GM23338 (cell line): Measurements from ENCODE around the gene UHRF1. TPM values are rescaled to one million over a fixed set of nuclear protein-coding genes. Genes with fewer than 3 reads are reported as not detected.

Experiments used
- ATAC-seq: fragments of 200-7000 bp; cut with Tn5 transposase; 3 replicates; pipeline ENCODE4 v1.9.1; 2020
- DNase-seq: peaks from one replicate; pipeline ENCODE4 v3.0.0-alpha.2; 2015; ENCODE audit warnings: low spot score
- H2AFZ ChIP-seq: fragments of 200-600 bp; sonication (generic); 2 replicates; pipeline ENCODE4 v1.8.0; 2016; ENCODE audit warnings: antibody characterized with exemption, mild to moderate bottlenecking, moderate library complexity
- H3F3A ChIP-seq: fragments of 200-600 bp; sonication (generic); replicated peaks from 2 replicates; pipeline ENCODE4 v1.8.0; 2017; ENCODE audit warnings: antibody characterized with exemption, mixed run types, low read depth
- H3K27ac ChIP-seq: fragments of 200-600 bp; sonication (generic); 2 replicates; pipeline ENCODE4 v1.6.1; 2016; ENCODE audit warnings: low read depth
- H3K27me3 ChIP-seq: fragments of 200-600 bp; sonication (generic); 2 replicates; pipeline ENCODE4 v1.8.0; 2016; ENCODE audit warnings: mild to moderate bottlenecking, mixed run types, moderate library complexity; ENCODE audit not compliant: insufficient read depth
- H3K36me3 ChIP-seq: fragments of 200-600 bp; sonication (generic); 2 replicates; pipeline ENCODE4 v1.8.0; 2016; ENCODE audit warnings: mild to moderate bottlenecking; ENCODE audit not compliant: insufficient read depth
- H3K4me1 ChIP-seq: fragments of 200-600 bp; sonication (generic); 2 replicates; pipeline ENCODE4 v1.8.0; 2016; ENCODE audit warnings: mild to moderate bottlenecking, moderate library complexity; ENCODE audit not compliant: insufficient read depth
- H3K4me2 ChIP-seq: fragments of 200-600 bp; sonication (generic); 2 replicates; pipeline ENCODE4 v1.7.1; 2017; ENCODE audit warnings: mixed run types
- H3K4me3 ChIP-seq: fragments of 200-600 bp; sonication (generic); 2 replicates; pipeline ENCODE4 v1.6.1; 2016; ENCODE audit warnings: mixed run types
- H3K79me2 ChIP-seq: fragments of 200-600 bp; sonication (generic); replicated peaks from 2 replicates; pipeline ENCODE4 v1.8.0; 2017; ENCODE audit warnings: mild to moderate bottlenecking; ENCODE audit not compliant: insufficient read depth
- H3K9me2 ChIP-seq: fragments of 200-600 bp; sonication (generic); 2 replicates; pipeline ENCODE4 v1.8.0; 2017; ENCODE audit not compliant: insufficient read depth
- H4K20me1 ChIP-seq: fragments of 200-600 bp; sonication (generic); replicated peaks from 2 replicates; pipeline ENCODE4 v1.8.0; 2017; ENCODE audit warnings: mild to moderate bottlenecking; ENCODE audit not compliant: insufficient read depth
- H3K27ac Mint-ChIP-seq: 2 replicates; pipeline ENCODE4 v1.8.0; 2020; ENCODE audit warnings: inconsistent platforms, mild to moderate bottlenecking, moderate library complexity, mixed read lengths
- H3K27me3 Mint-ChIP-seq: 3 replicates; pipeline ENCODE4 v1.8.0; 2022; ENCODE audit warnings: low read depth, mild to moderate bottlenecking, moderate library complexity, mixed read lengths, inconsistent platforms; ENCODE audit not compliant: insufficient read depth, poor library complexity
- H3K36me3 Mint-ChIP-seq: 3 replicates; pipeline ENCODE4 v1.8.0; 2021; ENCODE audit warnings: low read depth, mild to moderate bottlenecking, inconsistent platforms, moderate library complexity, mixed read lengths
- H3K4me1 Mint-ChIP-seq: 3 replicates; pipeline ENCODE4 v1.8.0; 2020; ENCODE audit warnings: mild to moderate bottlenecking, inconsistent platforms, mixed read lengths
- H3K4me3 Mint-ChIP-seq: 3 replicates; pipeline ENCODE4 v1.8.0; 2021; ENCODE audit warnings: moderate library complexity, mild to moderate bottlenecking, inconsistent platforms, mixed read lengths
- H3K9me3 Mint-ChIP-seq: 3 replicates; pipeline ENCODE4 v1.8.0; 2020; ENCODE audit warnings: moderate library complexity, mild to moderate bottlenecking, inconsistent platforms, mixed read lengths
- CREB1 ChIP-seq: fragments of 250-450 bp; sonication (Bioruptor Pico); IDR thresholded peaks from 2 replicates; pipeline ENCODE4 v1.5.0; 2020; ENCODE audit warnings: low read depth, mild to moderate bottlenecking, moderate library complexity
- CTCF ChIP-seq, 2 experiments: fragments of 200-600 bp in 1 of 2; sonication (generic) in 1 of 2; conservative IDR thresholded peaks; 2 replicates each; pipeline versions ENCODE4 v1.5.1 to v1.6.1; 2016 to 2017; ENCODE audit warnings: antibody characterized with exemption in 2 of 2, low read depth in 2 of 2, mild to moderate bottlenecking in 2 of 2, moderate library complexity in 1 of 2
- ETS1 ChIP-seq: IDR thresholded peaks from 2 replicates; pipeline ENCODE4 v1.6.1; 2016; ENCODE audit warnings: antibody characterized with exemption
- EZH2 ChIP-seq: fragments of 200-600 bp; sonication (generic); IDR thresholded peaks from one replicate; pipeline ENCODE4 v1.8.0; 2017; ENCODE audit warnings: antibody characterized with exemption, mild to moderate bottlenecking, low read depth; ENCODE audit not compliant: unreplicated experiment
- EZH2phosphoT487 ChIP-seq: fragments of 200-600 bp; sonication (generic); IDR thresholded peaks from one replicate; pipeline ENCODE4 v1.8.1; 2018; ENCODE audit warnings: antibody characterized with exemption; ENCODE audit not compliant: unreplicated experiment
- JUNB ChIP-seq: IDR thresholded peaks from one replicate; pipeline ENCODE4 v1.6.1; 2016; ENCODE audit warnings: antibody characterized with exemption; ENCODE audit not compliant: unreplicated experiment
- NANOG ChIP-seq: IDR thresholded peaks from 2 replicates; pipeline ENCODE4 v1.6.1; 2016; ENCODE audit warnings: antibody characterized with exemption, borderline replicate concordance
- POLR2AphosphoS5 ChIP-seq: IDR thresholded peaks from 2 replicates; pipeline ENCODE4 v1.6.1; 2016; ENCODE audit warnings: antibody characterized with exemption, low read depth
- REST ChIP-seq: IDR thresholded peaks from one replicate; pipeline ENCODE4 v1.6.1; 2018; ENCODE audit warnings: antibody characterized with exemption; ENCODE audit not compliant: unreplicated experiment
- STAT1 ChIP-seq: IDR thresholded peaks from one replicate; pipeline ENCODE4 v1.6.1; 2016; ENCODE audit warnings: antibody characterized with exemption; ENCODE audit not compliant: unreplicated experiment
- ZNF114 ChIP-seq: fragments of 250-450 bp; sonication (Bioruptor Pico); IDR thresholded peaks from 2 replicates; pipeline ENCODE4 v1.5.0; 2020; ENCODE audit warnings: mild to moderate bottlenecking, moderate library complexity
- ZNF331 ChIP-seq: fragments of 250-450 bp; sonication (Bioruptor Pico); IDR thresholded peaks from 2 replicates; pipeline ENCODE4 v1.5.0; 2020; ENCODE audit warnings: low read depth, mild to moderate bottlenecking, moderate library complexity
- ZNF462 ChIP-seq: fragments of 250-450 bp; sonication (Bioruptor Pico); IDR thresholded peaks from 2 replicates; pipeline ENCODE4 v1.5.0; 2020; ENCODE audit warnings: mild to moderate bottlenecking, moderate library complexity
- polyA plus RNA-seq: library from polyadenylated mRNA; unstranded; fragments of >200 nt; fragmentation: Nextera tagmentation; extraction: Ambion mirVana; gene quantifications from 2 replicates; pipeline ENCODE4 v1.2.1, GENCODE V29; 2016
- total RNA-seq: library from RNA; depleted of rRNA; stranded (reverse); fragments of >200 nt; shearing (Covaris generic); gene quantifications from 2 replicates; pipeline ENCODE4 v1.2.3, GENCODE V29; 2014

The UHRF1 gene
- total and polyA plus RNA-seq, 2 experiments from 2014 or later: 20.3 to 45.7 TPM

GRCh38 chr19:4974880-4975469 is 65.7 kb downstream of the UHRF1 start:
- Histone ChIP-seq H3F3A (0 out of 2 replicates have a peak, but pooled peaks cover 6% of the 10 kb centered on the region), H3K27me3 (no peaks in the 10 kb centered on the region), H3K27ac (peak overlapping the region; percentile 74; the same call in 1 of the 2 replicates), H2AFZ (no peak overlapping the region), H3K4me1 (peaks cover 18% of the 10 kb centered on the region), H3K9me2 (no peaks in the 10 kb centered on the region), H3K79me2 (peaks cover 99% of the 10 kb centered on the region), H3K4me2 (no peak overlapping the region), H4K20me1 (peaks cover 44% of the 10 kb centered on the region), H3K36me3 (no peaks in the 10 kb centered on the region), H3K4me3 (no peak overlapping the region)
- H3K36me3 Mint-ChIP-seq: no peaks in the 10 kb centered on the region; the same call in 2 of the 3 replicates
- peaks cover 32% of the 10 kb centered on the region for H3K4me1 Mint-ChIP-seq
- H3K9me3 Mint-ChIP-seq: no peaks in the 10 kb centered on the region; the same call in 2 of the 3 replicates
- H3K27ac Mint-ChIP-seq: no peak overlapping the region
- ATAC-seq: no peak
- TF ChIP-seq ETS1: no peak
- TF ChIP-seq CTCF (conservative IDR thresholded peaks at IDR 0.05; ENCODE audit: low read depth in 2 of 2): no peak
- no peak for TF ChIP-seq ZNF462 (CRISPR knock-in tag)
- TF ChIP-seq POLR2AphosphoS5: no peak
- TF ChIP-seq EZH2phosphoT487: no peak
- no peak for TF ChIP-seq CREB1
- no peak for TF ChIP-seq REST
- no peak for TF ChIP-seq ZNF114 (CRISPR knock-in tag)
- no peak for TF ChIP-seq NANOG
- TF ChIP-seq ZNF331 (CRISPR knock-in tag): no peak
- no peak for TF ChIP-seq STAT1
- no peak for TF ChIP-seq JUNB
- TF ChIP-seq EZH2: no peak
- H3K27me3 Mint-ChIP-seq: peaks cover 19% of the 10 kb centered on the region
- H3K4me3 Mint-ChIP-seq: no peak overlapping the region; the same call in 2 of the 3 replicates
- DNase-seq: no peak
